Loucy (cell line): ENCODE results near the gene ZDHHC12.

Experiments
- H2AFZ ChIP-seq: fragments of 200-600 bp; sonication (generic); 2 replicates; pipeline ENCODE4 v1.6.0; 2016; ENCODE audit warnings: antibody characterized with exemption, mild to moderate bottlenecking, low read length, moderate library complexity
- H3F3A ChIP-seq: fragments of 200-600 bp; 2 replicates; pipeline ENCODE4 v1.6.0; 2016; ENCODE audit warnings: antibody characterized with exemption, low read depth, mild to moderate bottlenecking
- H3K27me3 ChIP-seq: fragments of 200-600 bp; sonication (generic); 2 replicates; pipeline ENCODE4 v1.6.1; 2014; ENCODE audit warnings: low read length, mild to moderate bottlenecking; ENCODE audit not compliant: insufficient read depth, poor library complexity, severe bottlenecking
- H3K36me3 ChIP-seq: fragments of 200-600 bp; sonication (generic); 2 replicates; pipeline ENCODE4 v1.6.1; 2016; ENCODE audit warnings: low read length; ENCODE audit not compliant: insufficient read depth
- H3K4me1 ChIP-seq: fragments of 200-600 bp; sonication (generic); 2 replicates; pipeline ENCODE4 v1.5.1; 2014; ENCODE audit warnings: low read length, mild to moderate bottlenecking; ENCODE audit not compliant: insufficient read depth, poor library complexity, severe bottlenecking
- H3K4me2 ChIP-seq: fragments of 200-600 bp; sonication (generic); 2 replicates; pipeline ENCODE4 v1.6.0; 2014; ENCODE audit warnings: antibody characterized with exemption, low read length, low read depth, mild to moderate bottlenecking; ENCODE audit not compliant: poor library complexity, severe bottlenecking
- H3K4me3 ChIP-seq: fragments of 200-600 bp; sonication (generic); 2 replicates; pipeline ENCODE4 v1.5.1; 2014; ENCODE audit warnings: low read length, mild to moderate bottlenecking, mixed read lengths; ENCODE audit not compliant: poor library complexity, severe bottlenecking
- H3K79me2 ChIP-seq: fragments of 200-600 bp; sonication (generic); 2 replicates; pipeline ENCODE4 v1.6.1; 2014; ENCODE audit warnings: low read length; ENCODE audit not compliant: insufficient read depth
- H3K9ac ChIP-seq: fragments of 200-600 bp; sonication (generic); 2 replicates; pipeline ENCODE4 v1.6.0; 2014; ENCODE audit warnings: mild to moderate bottlenecking, low read depth, low read length, moderate library complexity; ENCODE audit not compliant: poor library complexity, severe bottlenecking
- H3K9me2 ChIP-seq: fragments of 200-600 bp; sonication (generic); replicated peaks from 2 replicates; pipeline ENCODE4 v1.6.1; 2016; ENCODE audit warnings: low read depth, low read length, mixed read lengths
- H3K9me3 ChIP-seq: fragments of 200-600 bp; sonication (generic); 2 replicates; pipeline ENCODE4 v1.6.1; 2014; ENCODE audit warnings: mild to moderate bottlenecking, antibody characterized with exemption, low read length, low read depth; ENCODE audit not compliant: insufficient read depth
- H4K20me1 ChIP-seq: fragments of 200-600 bp; sonication (generic); 2 replicates; pipeline ENCODE4 v1.6.0; 2014; ENCODE audit warnings: antibody characterized with exemption, low read length, mild to moderate bottlenecking; ENCODE audit not compliant: insufficient read depth, poor library complexity, severe bottlenecking
- CTCF ChIP-seq: fragments of 200-600 bp; sonication (generic); conservative IDR thresholded peaks from 2 replicates; pipeline ENCODE4 v1.5.1; 2014; ENCODE audit warnings: mild to moderate bottlenecking, antibody characterized with exemption, low read length
- EZH2phosphoT487 ChIP-seq: fragments of 200-600 bp; IDR thresholded peaks from 2 replicates; pipeline ENCODE4 v1.6.1; 2018; ENCODE audit warnings: antibody characterized with exemption, mild to moderate bottlenecking, moderate library complexity, borderline replicate concordance

ZDHHC12 gene

GRCh38 chr9:128675382-128675781 lies 48.5 kb downstream of the ZDHHC12 start:
- Histone ChIP-seq H3K9ac (no peak overlapping the region), H4K20me1 (no peaks in the 10 kb centered on the region), H3K9me2 (no peaks in the 10 kb centered on the region), H3F3A (no peaks in the 10 kb centered on the region), H3K4me2 (no peak overlapping the region), H3K79me2 (no peaks in the 10 kb centered on the region), H3K27me3 (no peaks in the 10 kb centered on the region), H2AFZ (no peak overlapping the region), H3K4me3 (no peak overlapping the region), H3K36me3 (no peaks in the 10 kb centered on the region), H3K9me3 (no peaks in the 10 kb centered on the region), H3K4me1 (no peaks in the 10 kb centered on the region)
- no peak for TF ChIP-seq EZH2phosphoT487
- no peak for TF ChIP-seq CTCF
